Stimulated activated CD4-positive, alpha-beta T cell treated with anti-CD3 and anti-CD28 coated beads, Interleukin-15, amount 100 ng/mL, for 24 hours (primary cell): ENCODE data around the gene CLIP2.
"Not testable (repeated sequence)": the region's sequence is repeated elsewhere in the genome, so short reads cannot be mapped to it uniquely, and the experiment has no call there.

Source experiments
- DNase-seq: peaks from one replicate; pipeline ENCODE4 v3.0.0-alpha.2; 2020

CLIP2 gene

GRCh38 chr7:74407958-74408357 lies 118.8 kb downstream of the CLIP2 start:
- no peak for DNase-seq

DNA sequence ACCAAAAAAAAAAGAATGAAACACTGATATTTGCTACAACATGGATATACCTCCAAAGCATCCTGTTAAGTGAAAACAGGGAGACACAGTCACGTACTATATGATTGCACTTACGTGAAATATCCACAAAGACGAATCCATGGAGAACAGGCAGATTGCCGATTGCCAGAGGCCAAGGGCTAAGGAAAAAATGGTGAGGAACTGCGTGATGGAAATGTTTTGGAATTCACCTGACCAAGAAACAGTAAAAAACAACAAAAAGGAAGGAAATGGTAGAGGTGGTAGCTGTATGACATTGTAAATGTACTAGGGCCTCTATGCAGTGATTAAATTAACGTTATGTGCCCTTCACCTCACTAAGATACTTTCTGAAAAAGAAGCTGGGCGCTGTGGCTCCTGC lies 120.4 kb downstream of the CLIP2 start:
- DNase-seq, result no peak

- DNase-seq, result no peak
Observed at GRCh38 chr7:74410772-74411171, 121.6 kb downstream of the CLIP2 start.

DNA sequence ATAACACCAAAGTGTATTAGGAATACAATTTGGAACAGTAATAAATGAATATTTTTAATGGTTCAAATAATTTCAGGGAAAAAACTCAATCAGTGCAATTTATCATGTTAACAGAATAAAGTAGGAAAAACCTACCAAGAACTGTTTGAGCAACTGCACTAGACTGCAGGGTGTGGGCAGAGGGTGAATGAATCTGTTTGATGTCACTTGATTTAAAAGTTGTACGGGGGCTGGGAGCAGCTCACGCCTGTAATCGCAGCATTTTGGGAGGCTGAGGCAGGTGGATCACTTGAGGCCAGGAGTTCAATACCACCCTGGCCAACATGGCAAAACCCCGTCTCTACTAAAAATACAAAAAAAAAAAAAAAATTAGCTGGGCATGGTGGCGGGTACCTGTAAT lies 122.4 kb downstream of the CLIP2 start:
- DNase-seq, result not testable (repeated sequence)

DNA sequence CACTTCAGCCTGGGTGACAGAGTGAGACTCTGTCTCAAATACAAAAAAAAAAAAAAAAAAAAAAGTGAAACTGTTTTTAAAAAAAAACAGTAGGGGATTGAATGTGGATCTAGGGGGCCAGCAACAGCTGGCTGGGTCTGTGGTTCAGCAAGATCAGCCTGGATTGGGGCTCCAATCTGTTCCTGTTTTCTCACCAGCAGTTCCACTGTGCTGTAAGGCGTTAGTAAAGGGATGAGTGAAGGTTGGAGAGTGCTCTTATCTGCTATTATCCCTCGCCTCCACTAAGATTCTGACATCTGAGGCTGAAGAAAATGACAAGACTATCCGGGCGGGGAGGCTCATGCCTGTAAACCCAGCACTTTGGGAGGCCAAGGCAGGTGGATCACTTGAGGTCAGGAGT lies 122.8 kb downstream of the CLIP2 start:
- DNase-seq, result no peak

DNA sequence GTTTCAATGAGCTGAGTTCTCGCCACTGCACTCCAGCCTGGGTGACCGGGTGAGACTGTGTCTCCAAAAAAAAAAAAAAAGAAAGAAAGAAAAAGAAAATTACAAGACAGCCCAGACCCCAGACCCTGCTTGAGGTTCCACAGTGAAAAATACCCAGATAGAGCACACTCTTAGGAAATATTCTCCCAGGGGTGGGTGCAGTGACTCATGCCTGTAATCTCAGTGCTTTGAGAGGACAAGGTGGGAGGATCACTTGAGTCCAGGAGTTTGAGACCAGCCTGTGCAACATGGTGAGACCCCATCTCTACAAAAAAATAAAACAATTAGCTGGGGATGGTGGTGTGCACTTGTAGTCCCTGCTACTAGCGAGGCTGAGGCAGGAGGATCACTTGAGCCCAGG lies 123.4 kb downstream of the CLIP2 start:
- DNase-seq, result no peak

- not testable (repeated sequence) for DNase-seq
Observed at GRCh38 chr7:74414595-74415333, 125.6 kb downstream of the CLIP2 start.

- DNase-seq, result peak; percentile 60
Observed at GRCh38 chr7:74417419-74417971, 128.3 kb downstream of the CLIP2 start.

GRCh38 chr7:74418076-74418475 lies 128.9 kb downstream of the CLIP2 start:
- no peak for DNase-seq

- DNase-seq, result no peak
Observed at GRCh38 chr7:74418538-74418937, 129.3 kb downstream of the CLIP2 start.

GRCh38 chr7:74419232-74419631 lies 130.0 kb downstream of the CLIP2 start:
- not testable (repeated sequence) for DNase-seq

GRCh38 chr7:74420006-74420405 lies 130.8 kb downstream of the CLIP2 start:
- DNase-seq, result no peak

DNA sequence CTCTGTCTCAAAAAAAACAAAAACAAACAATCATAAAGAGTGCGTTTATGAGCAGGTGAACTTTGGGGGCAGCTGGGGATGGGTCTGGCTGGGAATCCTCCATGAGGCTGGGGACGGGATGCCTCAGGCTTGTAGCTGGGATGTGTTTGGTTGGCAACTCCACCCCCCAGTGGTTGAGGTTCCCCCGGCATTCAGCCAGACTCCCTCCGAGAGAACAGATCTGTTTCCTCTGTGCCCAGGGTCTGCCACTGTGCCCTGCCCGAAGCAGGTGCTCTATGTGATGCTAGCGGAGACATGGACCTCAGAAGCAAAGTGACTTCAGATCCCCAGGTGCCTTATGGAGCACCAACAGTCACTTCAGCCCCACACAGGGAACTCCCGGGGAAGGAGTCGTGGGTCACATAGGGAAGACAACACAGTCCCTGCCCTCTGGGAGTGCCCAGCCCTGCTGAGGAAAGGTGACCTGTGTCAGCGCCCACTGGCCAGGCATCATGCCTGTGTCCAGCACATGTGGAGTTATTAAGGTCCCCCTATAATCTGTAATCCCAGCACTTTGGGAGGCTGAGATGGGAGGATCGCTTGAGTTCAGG lies 135.2 kb downstream of the CLIP2 start:
- DNase-seq, result no peak

GRCh38 chr7:74428023-74428422 lies 138.8 kb downstream of the CLIP2 start:
- DNase-seq, result no peak

DNA sequence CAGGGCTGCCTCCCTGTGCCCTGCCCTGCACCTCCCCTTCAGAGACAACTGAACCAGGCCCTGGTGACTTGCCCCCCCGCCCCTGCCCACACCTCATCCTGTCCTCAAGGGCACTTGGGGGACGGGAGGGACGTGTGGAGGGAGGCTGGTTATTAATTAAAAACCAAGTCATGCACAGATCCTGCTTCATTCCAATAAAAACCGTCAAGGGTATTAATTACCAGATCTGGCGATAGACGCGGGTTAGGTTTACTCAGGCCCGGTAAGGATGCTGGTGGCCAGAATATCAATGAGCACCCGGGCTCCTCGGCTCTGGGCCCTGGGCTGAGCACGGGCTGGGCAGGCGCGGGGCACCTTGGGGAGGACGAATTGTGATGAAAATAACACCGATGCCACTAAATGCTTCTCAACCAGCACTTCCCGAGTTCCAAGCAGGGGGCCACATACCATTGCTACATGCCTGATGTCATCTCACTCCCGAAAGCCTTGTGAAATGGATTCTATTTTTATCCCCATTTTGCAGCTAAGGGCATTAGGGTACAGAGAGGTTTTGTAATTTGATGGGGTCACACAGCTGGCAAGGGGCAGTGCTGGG lies 140.0 kb downstream of the CLIP2 start:
- DNase-seq, result no peak

DNA sequence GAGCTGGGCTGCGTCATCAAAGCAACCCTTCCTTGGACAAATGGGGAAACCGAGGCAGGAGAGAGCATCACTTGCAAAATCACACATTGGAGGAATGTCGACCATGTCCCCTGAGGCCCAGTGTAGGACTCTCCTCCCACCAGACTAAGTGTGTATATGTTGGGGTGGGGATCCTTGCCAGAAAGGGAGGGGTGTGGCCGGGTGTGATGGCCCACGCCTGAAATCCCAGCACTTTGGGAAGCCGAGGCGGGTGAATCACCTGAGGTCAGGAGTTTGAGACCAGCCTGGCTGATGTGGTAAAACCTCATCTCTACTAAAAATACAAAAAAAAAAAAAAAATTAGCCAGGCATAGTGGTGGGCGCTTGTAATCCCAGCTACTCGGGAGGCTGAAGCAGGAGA lies 141.2 kb downstream of the CLIP2 start:
- DNase-seq, result not testable (repeated sequence)

GRCh38 chr7:74430961-74431466 lies 141.8 kb downstream of the CLIP2 start:
- DNase-seq, result no peak

- not testable (repeated sequence) for DNase-seq
Observed at GRCh38 chr7:74437291-74437571, 148.0 kb downstream of the CLIP2 start.

DNA sequence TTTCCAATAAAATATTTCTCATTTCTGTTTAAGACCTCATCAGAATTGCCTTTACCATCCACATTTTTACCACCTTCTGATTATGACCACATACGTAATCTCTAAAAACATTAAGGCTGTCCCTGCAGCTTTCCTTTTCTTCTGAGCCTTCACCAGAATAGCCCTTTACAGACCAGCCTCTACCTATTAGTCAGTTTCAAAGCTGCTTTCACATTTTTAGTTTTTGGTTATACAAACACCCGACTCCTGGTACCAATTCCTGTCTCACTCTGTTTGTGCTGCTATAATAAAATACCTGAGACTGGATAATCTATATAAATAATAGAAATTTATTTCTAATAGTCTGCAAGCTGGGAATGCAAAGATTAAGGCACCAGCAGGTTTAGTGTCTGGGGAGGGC lies 149.1 kb downstream of the CLIP2 start:
- DNase-seq, result no peak

DNA sequence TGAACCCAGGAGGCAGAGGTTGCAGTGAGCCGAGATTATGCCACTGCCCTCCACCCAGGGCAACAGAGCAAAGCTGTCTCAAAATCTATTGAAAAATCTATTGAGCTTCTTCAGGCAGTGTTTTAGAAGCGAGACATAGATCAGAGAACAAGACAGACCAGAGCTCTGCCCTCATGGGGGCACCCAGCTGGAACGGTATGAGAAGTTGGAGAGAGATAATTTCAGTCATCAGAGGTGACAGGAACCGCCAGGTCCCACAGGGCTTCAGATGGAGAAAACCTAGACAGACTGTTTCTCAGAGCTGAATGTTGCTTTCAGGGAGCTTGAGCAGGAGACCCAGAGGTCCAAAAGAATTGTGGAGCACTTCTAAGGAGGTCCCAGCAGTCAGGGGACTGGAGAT lies 150.3 kb downstream of the CLIP2 start:
- DNase-seq, result no peak

- not testable (repeated sequence) for DNase-seq
Observed at GRCh38 chr7:74440143-74440542, 150.9 kb downstream of the CLIP2 start.

- DNase-seq, result no peak
Observed at GRCh38 chr7:74441801-74442200, 152.6 kb downstream of the CLIP2 start.

GRCh38 chr7:74443543-74444247 lies 154.5 kb downstream of the CLIP2 start:
- DNase-seq, result no peak
